Keratinocyte (primary cell): ENCODE measurements around the gene SMAD9. TPM values are rescaled to one million over a fixed set of nuclear protein-coding genes. Genes with fewer than 3 reads are reported as not detected.

Experiments
- DNase-seq: peaks from one replicate; pipeline ENCODE4 v3.0.0-alpha.2; 2011; ENCODE audit warnings: low read depth, missing footprints, low spot score
- FAIRE-seq: peaks from 2 replicates; lab custom pipeline; 2011; peaks lifted over from hg19 to GRCh38; lab: Jason Lieb, UNC
- H2AFZ ChIP-seq: 2 replicates; pipeline ENCODE4 v1.6.0; 2012; ENCODE audit warnings: low read length, control low read depth, inconsistent platforms; ENCODE audit not compliant: control insufficient read depth
- H3K27ac ChIP-seq: 2 replicates; pipeline ENCODE4 v1.5.1; 2011; ENCODE audit warnings: low read length; ENCODE audit not compliant: control insufficient read depth, insufficient read depth
- H3K27me3 ChIP-seq: 3 replicates; pipeline ENCODE4 v1.6.0; 2011; ENCODE audit warnings: low read length; ENCODE audit not compliant: control insufficient read depth, insufficient read depth; ENCODE audit errors: extremely low read depth
- H3K36me3 ChIP-seq, 2 experiments: 2 replicates in 1 of 2; 3 replicates in 1 of 2; pipeline ENCODE4 v1.5.1; 2011; ENCODE audit warnings: low read length in 2 of 2, mild to moderate bottlenecking in 1 of 2; ENCODE audit not compliant: control insufficient read depth in 2 of 2, insufficient read depth in 2 of 2; ENCODE audit errors: extremely low read depth in 1 of 2
- H3K4me1 ChIP-seq: 3 replicates; pipeline ENCODE4 v1.5.1; 2011; ENCODE audit warnings: low read length; ENCODE audit not compliant: control insufficient read depth, insufficient read depth; ENCODE audit errors: extremely low read depth
- H3K4me2 ChIP-seq: 3 replicates; pipeline ENCODE4 v1.6.0; 2011; ENCODE audit warnings: low read depth, low read length; ENCODE audit not compliant: control insufficient read depth, insufficient read depth; ENCODE audit errors: extremely low read depth
- H3K4me3 ChIP-seq, 3 experiments: fragments of 200-600 bp in 1 of 3; sonication (generic) in 1 of 3; 2 replicates in 2 of 3; 3 replicates in 1 of 3; pipeline ENCODE4 v1.5.1; 2011 to 2016; ENCODE audit warnings: low read length in 3 of 3, mild to moderate bottlenecking in 3 of 3, control low read depth in 2 of 3, inconsistent platforms in 1 of 3, low read depth in 1 of 3, mixed read lengths in 1 of 3, mixed run types in 1 of 3, moderate library complexity in 1 of 3; ENCODE audit not compliant: control insufficient read depth in 2 of 3, insufficient read depth in 2 of 3; ENCODE audit errors: extremely low read depth in 1 of 3
- H3K79me2 ChIP-seq: 2 replicates; pipeline ENCODE4 v1.6.0; 2012; ENCODE audit warnings: low read length; ENCODE audit not compliant: control insufficient read depth, insufficient read depth
- H3K9ac ChIP-seq: 3 replicates; pipeline ENCODE4 v1.6.0; 2011; ENCODE audit warnings: low read length; ENCODE audit not compliant: control insufficient read depth, insufficient read depth; ENCODE audit errors: extremely low read depth
- H3K9me1 ChIP-seq: 3 replicates; pipeline ENCODE4 v1.6.0; 2011; ENCODE audit warnings: low read length; ENCODE audit not compliant: control insufficient read depth, insufficient read depth; ENCODE audit errors: extremely low read depth
- H3K9me3 ChIP-seq: 2 replicates; pipeline ENCODE4 v1.5.1; 2012; ENCODE audit warnings: low read depth, low read length; ENCODE audit not compliant: control insufficient read depth
- H4K20me1 ChIP-seq: 3 replicates; pipeline ENCODE4 v1.6.0; 2011; ENCODE audit warnings: low read length; ENCODE audit not compliant: control insufficient read depth, insufficient read depth; ENCODE audit errors: extremely low read depth
- EZH2 ChIP-seq: IDR thresholded peaks from one replicate; pipeline ENCODE4 v1.6.1; 2012; ENCODE audit warnings: inconsistent platforms, mild to moderate bottlenecking, low read length, moderate library complexity
- dilution Hi-C: fragments of 300-500 bp; cut with MboI; formaldehyde crosslinking; loops from one replicate; pipeline ENCODE4 v1.7.0; 2020; ENCODE audit warnings: low sequenced_read_pairs; ENCODE audit not compliant: extremely low pct_ligation_motif_present
- polyA plus RNA-seq, 5 experiments: library from polyadenylated mRNA; depleted of rRNA in 3 of 5; stranded (reverse) in 3 of 5; stranded (forward) in 1 of 5; unstranded in 1 of 5; fragments of >200 nt; gene quantifications; 1 replicate in 1 of 5; 2 replicates in 3 of 5; 3 replicates in 1 of 5; pipeline versions ENCODE4 v1.2.1 to v1.2.3, GENCODE V29; 2011 to 2012; ENCODE audit warnings: missing spikeins in 2 of 5, low read depth in 1 of 5, low replicate concordance in 1 of 5
- TF ChIP-seq, protein P1 (sequence below), 3 experiments: IDR thresholded peaks in 1 of 3; conservative IDR thresholded peaks in 1 of 3; optimal IDR thresholded peaks in 1 of 3; 2 replicates in 2 of 3; 3 replicates in 1 of 3; pipeline versions ENCODE3 to v1.5.1; 2011; ENCODE audit warnings: low read length in 3 of 3, mild to moderate bottlenecking in 3 of 3, moderate library complexity in 2 of 3, control low read depth in 1 of 3, inconsistent platforms in 1 of 3; ENCODE audit not compliant: insufficient read depth in 2 of 3; ENCODE audit errors: extremely low read depth in 1 of 3

SMAD9 gene
- polyA plus RNA-seq, 1 donor (not counting 4 experiments of a cell fraction or from before 2014, with no cell fraction given): 0.10 TPM

DNA sequence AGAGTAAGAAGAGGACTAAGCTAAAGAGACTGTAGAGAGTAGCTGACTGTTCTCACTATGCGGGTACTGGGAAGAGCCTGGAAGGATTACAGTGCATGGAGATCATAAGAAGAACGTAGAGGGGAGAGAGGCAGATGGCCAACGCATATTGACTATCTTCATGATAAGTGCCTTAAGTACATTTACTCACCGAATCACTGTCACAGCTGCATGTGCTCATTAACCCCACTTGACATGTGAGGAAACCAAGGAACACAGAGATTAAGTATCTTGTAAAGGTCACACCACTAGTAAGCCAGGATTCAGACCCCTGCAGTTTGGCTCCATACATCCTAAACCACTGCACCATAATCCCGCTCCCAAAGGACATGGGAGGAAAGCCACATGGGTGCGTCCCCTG, 34.1 kb downstream of the SMAD9 start:
- Histone ChIP-seq H2AFZ (no peak overlapping the region), H3K4me3 (no peak overlapping the region), H3K4me1 (no peaks in the 10 kb centered on the region), H3K9me3 (no peaks in the 10 kb centered on the region), H4K20me1 (no peaks in the 10 kb centered on the region), H3K27ac (no peak overlapping the region), H3K36me3 (no peaks in the 10 kb centered on the region), H3K9ac (no peak overlapping the region), H3K79me2 (no peaks in the 10 kb centered on the region), H3K9me1 (no peaks in the 10 kb centered on the region), H3K4me2 (no peak overlapping the region), H3K27me3 (no peaks in the 10 kb centered on the region)
- dilution Hi-C loops: no loop called here
- DNase-seq: no peak
- TF ChIP-seq EZH2: no peak
- TF ChIP-seq, protein P1, sequence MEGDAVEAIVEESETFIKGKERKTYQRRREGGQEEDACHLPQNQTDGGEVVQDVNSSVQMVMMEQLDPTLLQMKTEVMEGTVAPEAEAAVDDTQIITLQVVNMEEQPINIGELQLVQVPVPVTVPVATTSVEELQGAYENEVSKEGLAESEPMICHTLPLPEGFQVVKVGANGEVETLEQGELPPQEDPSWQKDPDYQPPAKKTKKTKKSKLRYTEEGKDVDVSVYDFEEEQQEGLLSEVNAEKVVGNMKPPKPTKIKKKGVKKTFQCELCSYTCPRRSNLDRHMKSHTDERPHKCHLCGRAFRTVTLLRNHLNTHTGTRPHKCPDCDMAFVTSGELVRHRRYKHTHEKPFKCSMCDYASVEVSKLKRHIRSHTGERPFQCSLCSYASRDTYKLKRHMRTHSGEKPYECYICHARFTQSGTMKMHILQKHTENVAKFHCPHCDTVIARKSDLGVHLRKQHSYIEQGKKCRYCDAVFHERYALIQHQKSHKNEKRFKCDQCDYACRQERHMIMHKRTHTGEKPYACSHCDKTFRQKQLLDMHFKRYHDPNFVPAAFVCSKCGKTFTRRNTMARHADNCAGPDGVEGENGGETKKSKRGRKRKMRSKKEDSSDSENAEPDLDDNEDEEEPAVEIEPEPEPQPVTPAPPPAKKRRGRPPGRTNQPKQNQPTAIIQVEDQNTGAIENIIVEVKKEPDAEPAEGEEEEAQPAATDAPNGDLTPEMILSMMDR (optimal IDR thresholded peaks at IDR 0.05 in 1 of 3, IDR thresholded peaks at IDR 0.05 in 1 of 3, conservative IDR thresholded peaks at IDR 0.05 in 1 of 3; ENCODE audit: extremely low read depth in 1 of 3, insufficient read depth in 2 of 3, low read length in 3 of 3): no peak
- FAIRE-seq: no peak

DNA sequence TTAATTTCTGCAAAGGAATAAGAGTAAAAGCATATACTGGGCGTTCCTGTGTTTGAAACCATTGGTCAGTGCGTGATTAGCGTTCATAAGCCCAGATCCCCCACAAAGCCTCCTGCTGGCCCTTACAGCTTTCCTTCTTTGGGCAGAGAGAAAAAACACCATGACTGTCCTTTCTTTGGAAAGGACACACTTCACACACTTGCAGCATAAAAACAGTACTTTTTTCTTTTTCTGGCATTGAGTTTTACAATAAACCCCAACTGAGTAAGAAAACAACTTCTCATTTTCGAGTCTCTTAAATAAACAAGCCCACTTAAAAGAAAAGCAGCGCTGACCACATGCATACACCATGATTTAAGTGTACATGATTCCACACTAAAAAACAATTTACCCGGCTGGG, 35.8 kb downstream of the SMAD9 start:
- Histone ChIP-seq H3K4me2 (no peak overlapping the region), H3K36me3 (no peaks in the 10 kb centered on the region), H3K9me3 (no peaks in the 10 kb centered on the region), H3K4me3 (no peak overlapping the region), H3K27ac (no peak overlapping the region), H4K20me1 (no peaks in the 10 kb centered on the region), H3K27me3 (no peaks in the 10 kb centered on the region), H3K79me2 (no peaks in the 10 kb centered on the region), H3K9me1 (no peaks in the 10 kb centered on the region), H3K4me1 (no peaks in the 10 kb centered on the region), H2AFZ (no peak overlapping the region), H3K9ac (no peak overlapping the region)
- TF ChIP-seq EZH2: no peak
- TF ChIP-seq, protein P1 (optimal IDR thresholded peaks at IDR 0.05 in 1 of 3, IDR thresholded peaks at IDR 0.05 in 1 of 3, conservative IDR thresholded peaks at IDR 0.05 in 1 of 3; ENCODE audit: extremely low read depth in 1 of 3, insufficient read depth in 2 of 3, low read length in 3 of 3): no peak
- dilution Hi-C loops: no loop called here
- no peak for DNase-seq
- no peak for FAIRE-seq
